ENCODE data around the gene MMP19.

MMP19 gene

DNA sequence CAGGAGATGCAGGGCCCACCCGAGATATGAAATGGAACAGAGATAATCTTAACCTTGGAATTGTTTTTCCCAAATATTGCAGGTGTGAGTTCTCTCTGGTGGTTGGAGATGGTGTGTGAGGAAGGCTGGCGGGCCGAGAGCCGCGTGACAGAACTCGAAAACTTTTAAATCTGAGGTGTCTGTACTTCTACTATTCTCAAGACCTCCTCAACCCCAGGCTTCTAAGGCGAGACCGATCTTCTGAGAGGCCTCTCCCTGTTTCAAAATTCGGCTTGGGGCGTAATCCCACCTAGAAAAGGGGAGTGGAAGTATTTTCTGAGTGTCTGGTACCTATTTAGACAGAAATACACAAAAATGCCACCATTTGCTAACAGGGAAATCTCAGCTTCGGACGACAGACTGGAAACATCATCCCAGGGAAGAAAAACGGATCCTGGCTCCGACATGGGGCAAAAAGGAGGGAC, 25.8 kb downstream of the MMP19 start:
- in situ Hi-C loops (cut with MboI; ENCODE audit: low sequenced_read_pairs): no loop called here

DNA sequence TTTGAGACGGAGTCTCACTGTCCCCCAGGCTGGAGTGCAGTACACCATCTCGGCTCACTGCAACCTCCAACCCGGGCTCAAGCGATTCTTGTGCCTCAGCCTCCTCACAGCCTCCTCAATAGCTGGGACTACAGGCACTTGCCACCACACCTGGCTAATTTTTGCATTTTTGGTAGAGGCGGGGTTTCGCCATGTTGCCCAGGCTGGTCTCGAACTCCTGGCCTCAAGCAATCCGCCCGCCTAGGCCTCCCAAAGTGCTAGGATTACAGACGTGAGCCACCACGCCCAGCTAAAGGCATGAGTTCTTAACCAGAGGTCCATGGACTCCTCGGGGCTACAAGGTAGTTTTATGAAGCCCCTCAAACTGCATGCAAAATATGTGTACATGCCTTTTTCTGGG, 27.3 kb downstream of the MMP19 start:
- in situ Hi-C loops (cut with MboI; ENCODE audit: low sequenced_read_pairs): no loop called here

DNA sequence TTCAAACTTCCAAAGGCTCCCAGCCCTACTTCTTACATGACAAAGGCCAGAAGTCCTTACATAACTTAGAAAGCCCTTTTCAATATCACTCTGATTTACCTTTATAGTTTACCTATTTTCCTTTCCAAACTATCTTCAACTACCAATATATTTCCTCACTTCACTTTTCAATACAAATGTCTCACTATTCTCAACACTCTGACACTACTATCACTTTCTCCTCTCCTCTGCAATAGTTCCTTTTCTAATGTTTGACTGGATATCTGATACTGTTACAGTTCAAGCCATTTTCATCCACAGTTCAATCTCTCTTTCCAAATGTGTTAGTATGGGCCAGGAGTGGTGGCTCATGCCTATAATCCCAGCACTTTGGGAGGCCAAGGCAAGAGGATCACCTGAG, 28.5 kb downstream of the MMP19 start:
- in situ Hi-C loops (cut with MboI; ENCODE audit: low sequenced_read_pairs): no loop called here

DNA sequence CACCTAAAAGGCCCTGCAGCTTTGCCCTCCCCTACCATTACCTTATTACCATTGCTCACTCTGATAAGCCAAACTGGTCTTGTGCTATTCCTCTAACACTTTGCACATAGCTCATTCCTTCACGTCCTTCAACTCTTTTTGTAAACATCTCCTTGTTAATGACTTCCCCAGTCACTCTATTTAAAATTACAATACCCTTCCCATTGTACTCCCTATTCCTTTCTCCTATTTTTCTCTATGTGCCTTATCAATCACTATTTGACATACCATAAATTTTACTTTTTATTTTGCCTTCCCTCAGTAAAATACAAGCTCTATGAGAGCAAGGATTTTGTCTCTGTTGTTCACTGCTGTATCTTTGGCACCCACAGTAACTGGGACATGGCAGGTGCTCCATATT, 30.6 kb downstream of the MMP19 start:
- in situ Hi-C loops (cut with MboI; ENCODE audit: low sequenced_read_pairs): no loop called here

DNA sequence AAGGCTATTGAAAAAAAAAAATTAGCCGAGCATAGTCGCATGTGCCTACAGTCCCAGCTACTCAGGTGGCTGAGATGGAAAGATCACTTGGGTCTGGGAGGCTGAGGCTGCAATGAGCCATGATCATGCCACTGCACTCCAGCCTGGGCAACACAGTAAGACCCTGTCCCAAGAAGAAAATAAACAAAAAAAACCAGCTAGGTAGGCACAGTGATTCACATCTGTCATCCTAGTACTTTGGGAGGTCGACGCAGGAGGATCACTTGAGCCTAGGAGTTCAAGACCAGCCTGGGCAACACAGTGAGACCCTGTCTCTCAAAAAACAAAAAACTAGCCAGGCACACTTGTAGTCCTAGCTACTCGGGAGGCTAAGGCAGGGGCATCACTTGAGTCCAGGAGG, 33.5 kb downstream of the MMP19 start:
- in situ Hi-C loops (cut with MboI; ENCODE audit: low sequenced_read_pairs): no loop called here

DNA sequence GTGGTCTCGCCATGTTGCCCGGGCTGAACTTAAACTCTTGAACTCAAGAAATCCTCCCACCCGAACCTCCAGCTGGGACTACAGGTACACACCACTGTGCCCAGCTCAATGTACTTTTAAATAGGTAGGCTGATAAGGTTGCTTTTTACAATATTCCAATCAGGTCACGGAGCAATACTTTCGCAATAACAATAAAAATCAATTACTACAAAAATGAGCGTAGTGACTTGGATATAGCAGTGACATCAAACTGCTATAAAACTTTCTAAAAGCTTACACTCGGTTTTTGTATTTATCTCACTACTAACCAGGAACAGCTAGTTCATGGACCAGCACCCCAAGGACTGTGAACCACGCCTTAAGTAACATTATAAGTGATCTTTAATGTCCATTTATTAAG, 35.8 kb downstream of the MMP19 start:
- in situ Hi-C loops (cut with MboI; ENCODE audit: low sequenced_read_pairs): no loop called here

DNA sequence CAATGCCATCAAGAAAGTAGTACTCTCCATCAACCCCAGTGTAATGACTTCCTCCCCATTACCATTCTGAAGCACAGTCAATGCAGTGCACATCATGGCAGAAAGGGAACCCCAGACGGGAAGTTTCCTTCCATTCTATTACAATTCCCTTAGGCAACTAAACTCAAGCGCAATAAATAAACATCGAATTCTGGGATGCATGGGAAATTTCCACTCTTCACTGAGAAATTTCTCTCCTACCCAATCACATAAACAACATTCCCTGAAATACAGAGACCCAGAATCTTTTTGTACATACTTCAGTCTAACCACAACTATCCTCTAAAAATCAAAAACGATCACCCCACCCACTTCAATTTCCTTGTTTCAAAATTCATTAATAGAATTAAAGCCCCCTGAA, 45.2 kb downstream of the MMP19 start:
- in situ Hi-C loops (cut with MboI; ENCODE audit: low sequenced_read_pairs): no loop called here

DNA sequence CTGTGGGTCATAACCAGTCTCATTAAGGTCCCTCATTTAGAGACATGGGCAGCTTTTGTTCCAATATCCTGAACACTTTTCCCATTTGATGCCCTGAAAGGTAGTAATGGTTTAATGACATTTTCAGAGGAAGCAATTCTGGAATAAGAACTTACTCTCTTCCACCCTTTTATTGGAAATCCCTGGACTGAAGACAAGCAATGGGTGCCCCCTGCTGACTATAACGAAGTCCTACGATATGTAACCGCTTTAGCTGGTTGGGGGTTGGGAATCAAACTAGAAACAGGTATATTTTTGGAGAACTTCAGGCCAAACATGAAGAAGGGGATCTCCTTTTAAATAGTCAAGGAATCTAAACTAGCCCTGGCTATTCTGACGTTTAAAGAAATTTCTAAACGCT, 45.7 kb downstream of the MMP19 start:
- in situ Hi-C loops (cut with MboI; ENCODE audit: low sequenced_read_pairs): no loop called here

DNA sequence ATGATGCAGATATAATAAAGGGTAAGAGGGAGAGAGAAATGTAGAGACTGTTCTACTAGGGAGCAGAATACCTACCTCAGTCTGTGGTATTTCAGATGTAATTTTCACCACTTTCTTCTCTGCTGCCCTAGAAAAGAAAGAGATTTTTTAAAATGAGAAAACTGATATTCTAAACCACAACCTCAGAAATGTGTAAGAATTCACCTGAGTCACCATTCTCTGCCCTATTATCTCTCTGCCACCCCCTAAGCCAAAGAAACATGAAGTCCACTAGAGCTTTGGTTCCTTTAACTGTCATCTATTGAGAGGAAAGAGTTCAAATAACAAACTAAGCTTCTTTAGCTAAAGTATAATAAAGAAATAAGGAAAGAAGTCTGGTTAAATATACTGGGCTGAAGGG, 46.8 kb downstream of the MMP19 start:
- in situ Hi-C loops (cut with MboI; ENCODE audit: low sequenced_read_pairs): no loop called here

DNA sequence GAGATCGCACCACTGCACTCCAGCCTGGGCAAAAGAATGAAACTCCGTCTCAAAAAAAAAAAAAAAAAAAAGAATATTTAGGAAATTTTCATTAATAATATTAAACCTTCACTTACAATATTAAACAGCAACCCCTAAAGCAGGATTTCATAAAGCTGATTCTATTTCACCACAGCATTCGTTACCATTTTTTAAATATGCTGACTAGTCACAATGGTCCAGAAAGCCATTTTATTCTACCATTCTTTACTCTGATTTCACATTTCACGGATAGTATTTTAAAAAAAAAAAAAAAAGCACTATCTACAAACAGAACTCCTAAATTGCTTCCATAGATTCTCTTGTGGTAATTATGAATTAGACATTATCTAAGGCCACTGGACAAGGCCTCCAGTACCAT, 52.8 kb downstream of the MMP19 start:
- in situ Hi-C loops (cut with MboI; ENCODE audit: low sequenced_read_pairs): no loop called here

DNA sequence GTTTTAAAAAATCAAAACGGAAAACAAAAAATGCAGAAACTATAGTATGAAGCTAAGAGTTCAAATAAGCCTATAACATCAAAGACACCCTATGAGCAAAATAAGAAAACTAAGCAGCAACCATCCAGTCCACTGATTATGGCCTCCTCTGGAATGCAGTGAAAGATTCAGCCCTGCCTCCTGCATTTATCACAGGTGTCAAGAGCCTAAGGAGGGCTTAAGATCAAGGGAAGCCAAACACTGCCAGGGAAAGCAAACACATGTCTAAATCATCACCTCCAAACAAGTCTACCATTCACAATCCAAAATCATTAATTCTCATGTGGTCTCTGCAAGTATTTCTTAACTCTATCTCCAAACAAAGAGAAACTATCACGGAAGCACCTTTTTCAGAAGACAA, 53.6 kb downstream of the MMP19 start:
- in situ Hi-C loops (cut with MboI; ENCODE audit: low sequenced_read_pairs): no loop called here

DNA sequence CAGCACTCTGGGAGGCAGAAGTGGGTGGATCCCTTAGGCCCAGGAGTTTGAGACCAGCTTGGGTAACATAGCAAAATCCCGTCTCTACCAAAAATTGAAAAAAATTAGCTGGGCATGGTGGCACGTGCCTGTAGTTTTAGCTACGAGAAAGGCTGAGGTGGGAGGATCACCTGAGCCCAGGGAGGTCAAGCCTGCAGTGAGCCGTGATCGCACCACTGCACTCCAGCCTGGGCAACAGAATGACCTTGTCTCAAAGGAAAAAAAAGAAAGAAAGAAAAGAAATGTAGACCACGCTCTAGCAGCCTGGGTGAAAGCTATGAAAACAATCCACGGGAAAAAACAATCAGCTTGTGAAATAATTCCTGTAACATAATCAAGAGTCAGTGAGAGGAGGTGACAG, 54.2 kb downstream of the MMP19 start:
- in situ Hi-C loops (cut with MboI; ENCODE audit: low sequenced_read_pairs): no loop called here

All from HL-60/S4 treated with retinoic acid at 250 ng/mL for 4 days and 3 days (cell line).